Panc1 (cell line): ENCODE data around the gene MYCBP2. TPM values are rescaled to one million over a fixed set of nuclear protein-coding genes. Genes with fewer than 3 reads are reported as not detected.

Source experiments
- ATAC-seq: fragments of 200-7000 bp; cut with Tn5 transposase; 2 replicates; pipeline ENCODE4 v1.9.1; 2020; ENCODE audit warnings: mild to moderate bottlenecking, moderate library complexity
- BruUV-seq: library from RNA; stranded (reverse); fragments of 400-500 nt; replicated peaks from 2 replicates; lab custom pipeline; 2021; lab: Mats Ljungman, UMichigan
- CTCF ChIA-PET: fragments of 300-600 bp; sonication (Branson Sonifier 250); formaldehyde crosslinking; loops from one replicate; lab custom pipeline; 2022; ENCODE audit warnings: antibody characterized with exemption; lab: Charles Lee
- POLR2A ChIA-PET: fragments of 300-600 bp; sonication (Branson Sonifier 250); formaldehyde crosslinking; loops from one replicate; lab custom pipeline; 2022; ENCODE audit warnings: antibody characterized with exemption; lab: Charles Lee
- DNase-seq: peaks from one replicate; pipeline ENCODE4 v3.0.0-alpha.2; 2010; ENCODE audit warnings: low read depth, low spot score
- H3K27ac ChIP-seq: 2 replicates; pipeline ENCODE4 v1.5.1; 2011; ENCODE audit warnings: mild to moderate bottlenecking, low read length, inconsistent platforms
- H3K27me3 ChIP-seq: fragments of 200-500 bp; sonication (Bioruptor generic); 2 replicates; pipeline ENCODE4 v1.6.0; 2014; ENCODE audit warnings: low read length, inconsistent platforms; ENCODE audit not compliant: control insufficient read depth, insufficient read depth
- H3K36me3 ChIP-seq: fragments of 200-500 bp; sonication (Bioruptor generic); 2 replicates; pipeline ENCODE4 v1.5.1; 2014; ENCODE audit warnings: inconsistent platforms, mild to moderate bottlenecking, low read length, moderate library complexity; ENCODE audit not compliant: control insufficient read depth, insufficient read depth
- H3K4me1 ChIP-seq: 2 replicates; pipeline ENCODE4 v1.5.1; 2011; ENCODE audit warnings: inconsistent platforms, mild to moderate bottlenecking, low read length, moderate library complexity; ENCODE audit not compliant: control insufficient read depth, insufficient read depth
- H3K4me3 ChIP-seq, 2 experiments: 2 replicates each; pipeline ENCODE4 v1.5.1; 2011 to 2012; ENCODE audit warnings: low read depth in 2 of 2, low read length in 2 of 2, mild to moderate bottlenecking in 2 of 2, inconsistent platforms in 1 of 2, moderate library complexity in 1 of 2
- H3K9me3 ChIP-seq: fragments of 200-500 bp; sonication (Bioruptor generic); 2 replicates; pipeline ENCODE4 v1.5.1; 2014; ENCODE audit warnings: low read depth, mild to moderate bottlenecking, inconsistent platforms, low read length, moderate library complexity; ENCODE audit not compliant: control insufficient read depth, insufficient read depth
- CTCF ChIP-seq: fragments of 450-650 bp; IDR thresholded peaks from 2 replicates; pipeline ENCODE4 v1.5.1; 2017; ENCODE audit warnings: mild to moderate bottlenecking
- POLR2AphosphoS5 ChIP-seq: IDR thresholded peaks from 2 replicates; pipeline ENCODE4 v1.6.1; 2012; ENCODE audit warnings: mild to moderate bottlenecking, low read depth, low read length, moderate library complexity
- REST ChIP-seq, 2 experiments: IDR thresholded peaks; 2 replicates each; pipeline ENCODE4 v1.6.1; 2011 to 2012; ENCODE audit warnings: low read depth in 2 of 2, control low read depth in 1 of 2, low read length in 1 of 2, mild to moderate bottlenecking in 1 of 2, moderate library complexity in 1 of 2; ENCODE audit not compliant: insufficient read depth in 1 of 2
- SIN3A ChIP-seq: IDR thresholded peaks from 2 replicates; pipeline ENCODE4 v1.6.1; 2012; ENCODE audit warnings: low read depth, mild to moderate bottlenecking, low read length, moderate library complexity, borderline replicate concordance; ENCODE audit not compliant: insufficient read depth
- TCF7L2 ChIP-seq: IDR thresholded peaks from 2 replicates; pipeline ENCODE4 v1.6.1; 2011; ENCODE audit warnings: mild to moderate bottlenecking, low read depth, low read length, inconsistent platforms
- in situ Hi-C: cut with HindIII; loops from 2 replicates; pipeline ENCODE4 v1.10.0; 2016; ENCODE audit warnings: low sequenced_read_pairs, low pct_unique_long_range_greater_than_20kb
- intact Hi-C: fragments of 100-400 bp; cut with micrococcal nuclease; formaldehyde crosslinking; loops from one replicate; pipeline ENCODE4 v1.10.0; 2022; ENCODE audit not compliant: unreplicated experiment
- total RNA-seq: library from RNA; stranded (reverse); gene quantifications from one replicate; pipeline ENCODE4 v1.2.1, GENCODE V29; 2021; ENCODE audit not compliant: unreplicated experiment

MYCBP2 gene
- total RNA-seq, 1 experiment from 2014 or later, result 41.4 TPM

GRCh38 chr13:77095288-77095687 is 231.6 kb downstream of the MYCBP2 start:
- Histone ChIP-seq H3K27me3 (no peaks in the 10 kb centered on the region), H3K9me3 (no peaks in the 10 kb centered on the region), H3K36me3 (no peaks in the 10 kb centered on the region), H3K4me3 (no peak overlapping the region), H3K27ac (no peak overlapping the region), H3K4me1 (no peaks in the 10 kb centered on the region)
- ATAC-seq (no peak), DNase-seq (no peak)
- CTCF ChIA-PET, result no interaction called here
- POLR2A ChIA-PET, result no interaction called here
- intact Hi-C loops, result no loop called here
- in situ Hi-C loops, result no loop called here
- no TSS peak for BruUV-seq
- TF ChIP-seq TCF7L2 (no peak), REST (IDR thresholded peaks at IDR 0.05; ENCODE audit: insufficient read depth in 1 of 2, low read depth in 2 of 2, low read length in 1 of 2) (no peak), SIN3A (no peak), POLR2AphosphoS5 (no peak), CTCF (no peak)

- ChIA-PET CTCF (no interaction called here), POLR2A (no interaction called here)
- DNase-seq (no peak), ATAC-seq (no peak)
- TF ChIP-seq REST (IDR thresholded peaks at IDR 0.05; ENCODE audit: insufficient read depth in 1 of 2, low read depth in 2 of 2, low read length in 1 of 2) (no peak), TCF7L2 (no peak), SIN3A (no peak), CTCF (no peak), POLR2AphosphoS5 (no peak)
- H3K36me3 ChIP-seq, result no peaks in the 10 kb centered on the region
- H3K27me3 ChIP-seq, result no peaks in the 10 kb centered on the region
- no peak overlapping the region for H3K27ac ChIP-seq
- H3K4me3 ChIP-seq, result no peak overlapping the region
- in situ Hi-C loops (no loop called here), intact Hi-C loops (no loop called here)
- H3K9me3 ChIP-seq, result no peaks in the 10 kb centered on the region
- no TSS peak for BruUV-seq
- no peaks in the 10 kb centered on the region for H3K4me1 ChIP-seq
Measured at GRCh38 chr13:77094773-77095172, 232.1 kb downstream of the MYCBP2 start.
